NOMO-1 (cell line): Measurements from ENCODE around the gene CTNNA3.

Source experiments
- DNase-seq, 2 experiments: peaks; one replicate each; lab custom pipeline; 2025; ENCODE audit not compliant: unreplicated experiment in 2 of 2; lab: John Stamatoyannopoulos, UW

The CTNNA3 gene

GRCh38 chr10:66917104-66917503, 778.9 kb downstream of the CTNNA3 start:
- DNase-seq = no peak

- no peak for DNase-seq
Measured at GRCh38 chr10:66916030-66916429, 780.0 kb downstream of the CTNNA3 start.

GRCh38 chr10:66910671-66911070, 785.3 kb downstream of the CTNNA3 start:
- no peak for DNase-seq

GRCh38 chr10:66892871-66893270, 803.1 kb downstream of the CTNNA3 start:
- no peak for DNase-seq

- no peak for DNase-seq
Measured at GRCh38 chr10:66888237-66888636, 807.8 kb downstream of the CTNNA3 start.

- DNase-seq = no peak
Measured at GRCh38 chr10:66886848-66887247, 809.1 kb downstream of the CTNNA3 start.

- DNase-seq = no peak
Measured at GRCh38 chr10:66882271-66882670, 813.7 kb downstream of the CTNNA3 start.

GRCh38 chr10:66881814-66882213, 814.2 kb downstream of the CTNNA3 start:
- no peak for DNase-seq

GRCh38 chr10:66880826-66881225, 815.2 kb downstream of the CTNNA3 start:
- no peak for DNase-seq

GRCh38 chr10:66880292-66880691, 815.7 kb downstream of the CTNNA3 start:
- DNase-seq = no peak

- no peak for DNase-seq
Measured at GRCh38 chr10:66877361-66877760, 818.6 kb downstream of the CTNNA3 start.

- no peak for DNase-seq
Measured at GRCh38 chr10:66869635-66870034, 826.4 kb downstream of the CTNNA3 start.

GRCh38 chr10:66862687-66863258, 833.2 kb downstream of the CTNNA3 start:
- no peak for DNase-seq

GRCh38 chr10:66860376-66860945, 835.5 kb downstream of the CTNNA3 start:
- no peak for DNase-seq

GRCh38 chr10:66852811-66853210, 843.2 kb downstream of the CTNNA3 start:
- no peak for DNase-seq

GRCh38 chr10:66848856-66849255, 847.1 kb downstream of the CTNNA3 start:
- no peak for DNase-seq

GRCh38 chr10:66844176-66844942, 851.6 kb downstream of the CTNNA3 start:
- DNase-seq = no peak

- no peak for DNase-seq
Measured at GRCh38 chr10:66843396-66843795, 852.6 kb downstream of the CTNNA3 start.

GRCh38 chr10:66842867-66843266, 853.1 kb downstream of the CTNNA3 start:
- no peak for DNase-seq

- DNase-seq = no peak
Measured at GRCh38 chr10:66842371-66842770, 853.6 kb downstream of the CTNNA3 start.

GRCh38 chr10:66838656-66839055, 857.3 kb downstream of the CTNNA3 start:
- no peak for DNase-seq

GRCh38 chr10:66837990-66838389, 858.0 kb downstream of the CTNNA3 start:
- no peak for DNase-seq
